Heart left ventricle (tissue), 16 donors: ENCODE measurements around the gene PLCB4. TPM values are rescaled to one million over a fixed set of nuclear protein-coding genes. Genes with fewer than 3 reads are reported as not detected.

Experiments used
- ATAC-seq, 4 donors: fragments of 200-7000 bp; cut with Tn5 transposase; one replicate each; pipeline ENCODE4 v1.9.1; 2020 to 2022; ENCODE audit warnings: moderate library complexity in 4 of 4, mild to moderate bottlenecking in 3 of 4, moderate number of reproducible peaks in 1 of 4
- DNase-seq, 5 donors: peaks; one replicate each; pipeline ENCODE4 v3.0.0-alpha.2; 2020
- H3K27ac ChIP-seq, 12 donors: fragments of 200-600 bp; sonication (generic) in 4 of 12; one replicate each; pipeline versions ENCODE4 v1.5.0 to v1.8.0; 2016 to 2022; ENCODE audit warnings: mild to moderate bottlenecking in 2 of 12
- H3K27me3 ChIP-seq, 9 donors: fragments of 200-600 bp; sonication (generic) in 2 of 9; one replicate each; pipeline versions ENCODE4 v1.5.1 to v1.8.0; 2016 to 2022; ENCODE audit warnings: mild to moderate bottlenecking in 3 of 9
- H3K36me3 ChIP-seq, 9 donors: fragments of 200-600 bp; sonication (generic) in 2 of 9; one replicate each; pipeline versions ENCODE4 v1.5.0 to v1.8.0; 2018 to 2022; ENCODE audit warnings: mild to moderate bottlenecking in 2 of 9
- H3K4me1 ChIP-seq, 12 donors: fragments of 200-600 bp; sonication (generic) in 4 of 12; one replicate each; pipeline versions ENCODE4 v1.5.0 to v1.8.0; 2016 to 2022; ENCODE audit warnings: mild to moderate bottlenecking in 3 of 12
- H3K4me3 ChIP-seq, 12 donors: fragments of 200-600 bp; sonication (generic) in 4 of 12; one replicate each; pipeline versions ENCODE4 v1.5.0 to v1.8.0; 2017 to 2022; ENCODE audit warnings: mild to moderate bottlenecking in 9 of 12, moderate library complexity in 4 of 12
- H3K9me3 ChIP-seq, 12 donors: fragments of 200-600 bp; sonication (generic) in 4 of 12; one replicate each; pipeline versions ENCODE4 v1.5.0 to v1.8.0; 2016 to 2022; ENCODE audit warnings: mild to moderate bottlenecking in 1 of 12
- POLR2A ChIP-seq, 2 donors: fragments of 450-650 bp; IDR thresholded peaks; one replicate each; pipeline ENCODE4 v1.6.1; 2017; ENCODE audit warnings: antibody characterized with exemption in 2 of 2, mild to moderate bottlenecking in 2 of 2, moderate library complexity in 2 of 2
- WGBS, 4 donors: extraction: QIAGEN DNeasy Blood & Tissue Kit in 2 of 4; methylation state at CpG; one replicate each; pipeline versions ENCODE4 v1.1.5 to v1.1.7; 2013 to 2018; 5-methylcytosine and 5-hydroxymethylcytosine counted together
- intact Hi-C, 10 donors: fragments of 100-400 bp; cut with DNase I; formaldehyde crosslinking; loops; one replicate each; pipeline versions ENCODE4 v1.11.1 to v1.14.2; 2022
- polyA plus RNA-seq, 2 donors: library from polyadenylated mRNA; stranded (reverse); fragments of 200-250 nt; gene quantifications; one replicate each; pipeline ENCODE4 v1.2.3, GENCODE V29; 2013
- total RNA-seq, 9 donors: library from RNA; depleted of rRNA in 2 of 9; stranded (reverse); fragments of >200 nt in 2 of 9; fragmentation: NEBNext Ultra II Directional in 3 of 9; extraction: Animal tissue kit (Norgen Biotek cat#: 25700) in 3 of 9; gene quantifications; one replicate each; pipeline versions ENCODE4 v1.1.0 to v1.2.4, GENCODE V29; 2016 to 2023
- TF ChIP-seq, protein P1 (sequence below), 12 donors: fragments of 200-600 bp; sonication (generic) in 4 of 12; IDR thresholded peaks; one replicate each; pipeline versions ENCODE4 v1.5.0 to v1.8.0; 2018 to 2022; ENCODE audit warnings: antibody characterized with exemption in 12 of 12, mild to moderate bottlenecking in 5 of 12
- donor health status: ischemic (EF 13 %, LVEDD 7.1; RV severe dilation, severe dysfunction).
- donor health status: healthy with polysubstance abuse.
- donor health status: DM: no; HTN: yes; CAD: no.
- donor health status: DM: no; HTN: no; CAD: no.
- donor health status: ischemic (EF 25% LVEDD 6.9; RV normal size, moderate dysfunction).
- donor health status: ischemic (EF 25% LVEDD 5.7; RV mildly dilated, moderate dysfunction).
- donor health status: healthy.
- donor health status: DM: yes; HTN: yes; CAD: no.
- donor health status: ischemic (EF 35%, LVEDD 5.7; RV mildly dilated, moderate dysfunction).
- donor health status: nonischemic (EF 11% LVEDD 7.7; RV severe dilation, severe dysfunction).
- donor health status: DM: yes; HTN: yes; CAD: no.
- donor health status: PGD.
- donor health status: ischemic (EF 29% LVEDD 5.4; RV normal size, mild dysfunction).
- donor health status: nonischemic (EF 23%, LVEDD 6.1; RV moderate dilation, normal function).

The PLCB4 gene
- total and polyA plus RNA-seq, 11 donors: 8.4 to 31.8 (median 18.5) TPM

DNA sequence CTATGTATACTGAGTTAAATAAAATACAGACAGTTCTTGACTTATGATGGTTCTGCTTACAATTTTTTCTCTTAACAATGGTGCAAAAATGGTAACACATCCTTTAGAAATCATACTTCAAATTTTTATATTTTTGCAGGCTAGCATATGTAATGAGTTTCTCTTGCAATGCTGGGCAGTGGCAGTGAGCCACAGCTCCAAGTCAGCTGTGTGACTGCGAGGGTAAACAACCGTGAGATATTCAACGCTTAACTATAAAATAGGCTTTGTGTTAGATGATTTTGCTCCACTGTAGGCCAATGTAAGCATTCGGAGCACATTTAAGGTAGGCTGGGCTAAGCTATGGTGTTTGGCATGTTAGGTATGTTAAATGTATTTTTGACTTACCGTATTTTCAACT, 136.1 kb downstream of the PLCB4 start:
- Histone ChIP-seq H3K4me3 (no peak overlapping the region), H3K27ac (no peak overlapping the region), H3K36me3 (no peaks in the 10 kb centered on the region), H3K9me3 (no peaks in the 10 kb centered on the region), H3K4me1 (peaks cover 0 to 46% (median 18%) of the 10 kb centered on the region in 12 donors), H3K27me3 (no peaks in the 10 kb centered on the region)
- 78 to 84% (median 81%) methylated on average over 5 of the region's 5 CpGs for WGBS, 4 donors
- intact Hi-C loops: no loop called here
- TF ChIP-seq POLR2A (IDR thresholded peaks at IDR 0.05): no peak
- TF ChIP-seq, protein P1, sequence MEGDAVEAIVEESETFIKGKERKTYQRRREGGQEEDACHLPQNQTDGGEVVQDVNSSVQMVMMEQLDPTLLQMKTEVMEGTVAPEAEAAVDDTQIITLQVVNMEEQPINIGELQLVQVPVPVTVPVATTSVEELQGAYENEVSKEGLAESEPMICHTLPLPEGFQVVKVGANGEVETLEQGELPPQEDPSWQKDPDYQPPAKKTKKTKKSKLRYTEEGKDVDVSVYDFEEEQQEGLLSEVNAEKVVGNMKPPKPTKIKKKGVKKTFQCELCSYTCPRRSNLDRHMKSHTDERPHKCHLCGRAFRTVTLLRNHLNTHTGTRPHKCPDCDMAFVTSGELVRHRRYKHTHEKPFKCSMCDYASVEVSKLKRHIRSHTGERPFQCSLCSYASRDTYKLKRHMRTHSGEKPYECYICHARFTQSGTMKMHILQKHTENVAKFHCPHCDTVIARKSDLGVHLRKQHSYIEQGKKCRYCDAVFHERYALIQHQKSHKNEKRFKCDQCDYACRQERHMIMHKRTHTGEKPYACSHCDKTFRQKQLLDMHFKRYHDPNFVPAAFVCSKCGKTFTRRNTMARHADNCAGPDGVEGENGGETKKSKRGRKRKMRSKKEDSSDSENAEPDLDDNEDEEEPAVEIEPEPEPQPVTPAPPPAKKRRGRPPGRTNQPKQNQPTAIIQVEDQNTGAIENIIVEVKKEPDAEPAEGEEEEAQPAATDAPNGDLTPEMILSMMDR (IDR thresholded peaks at IDR 0.05): no peak
- DNase-seq: no peak
- ATAC-seq: no peak

GRCh38 chr20:9206486-9206885, 137.6 kb downstream of the PLCB4 start:
- ATAC-seq (no peak), DNase-seq (no peak)
- peaks cover 0 to 39% (median 9%) of the 10 kb centered on the region in 12 donors for H3K4me1 ChIP-seq
- no peaks in the 10 kb centered on the region for H3K27me3 ChIP-seq
- intact Hi-C loops: no loop called here
- H3K36me3 ChIP-seq: no peaks in the 10 kb centered on the region
- no peaks in the 10 kb centered on the region for H3K9me3 ChIP-seq
- H3K27ac ChIP-seq: no peak overlapping the region
- no peak overlapping the region for H3K4me3 ChIP-seq
- no peak for TF ChIP-seq POLR2A (IDR thresholded peaks at IDR 0.05)
- TF ChIP-seq, protein P1 (IDR thresholded peaks at IDR 0.05): no peak

GRCh38 chr20:9207253-9207652, 138.4 kb downstream of the PLCB4 start:
- no peak for TF ChIP-seq POLR2A (IDR thresholded peaks at IDR 0.05)

GRCh38 chr20:9210356-9210755, 141.5 kb downstream of the PLCB4 start:
- TF ChIP-seq POLR2A (IDR thresholded peaks at IDR 0.05): no peak
- TF ChIP-seq, protein P1 (IDR thresholded peaks at IDR 0.05): no peak
- whole genome bisulfite sequencing, 4 donors: 90 to 92% (median 90%) methylated on average over 5 of the region's 5 CpGs

More at GRCh38 chr20:9207253-9207652, 138.4 kb downstream of the PLCB4 start:
- H3K27me3 ChIP-seq: no peaks in the 10 kb centered on the region
- H3K27ac ChIP-seq: no peak overlapping the region
- intact Hi-C loops: no loop called here
- H3K9me3 ChIP-seq: no peaks in the 10 kb centered on the region
- ATAC-seq (no peak), DNase-seq (no peak)
- no peak overlapping the region for H3K4me3 ChIP-seq
- H3K36me3 ChIP-seq: no peaks in the 10 kb centered on the region
- peaks cover 0 to 33% (median 9%) of the 10 kb centered on the region in 12 donors for H3K4me1 ChIP-seq
- WGBS, 4 donors: 95 to 97% (median 95%) methylated on average over 5 of the region's 5 CpGs

More at GRCh38 chr20:9210356-9210755, 141.5 kb downstream of the PLCB4 start:
- no peaks in the 10 kb centered on the region for H3K27me3 ChIP-seq
- no peak for ATAC-seq
- H3K4me3 ChIP-seq: no peak overlapping the region
- H3K27ac ChIP-seq: no peak overlapping the region
- peaks cover 0 to 4% (median 0%) of the 10 kb centered on the region in 12 donors for H3K9me3 ChIP-seq
- intact Hi-C loops: loop anchor here in 2 of 10 donors (10.0 kb wide), 2 partner anchors 46 to 134 kb away; no protein-coding TSS in a partner anchor
- H3K36me3 ChIP-seq: no peaks in the 10 kb centered on the region
- no peak for DNase-seq
- peaks cover 0 to 15% (median 7%) of the 10 kb centered on the region in 12 donors for H3K4me1 ChIP-seq
